ENCODE measurements around the gene ASB8.

The ASB8 gene, protein sequence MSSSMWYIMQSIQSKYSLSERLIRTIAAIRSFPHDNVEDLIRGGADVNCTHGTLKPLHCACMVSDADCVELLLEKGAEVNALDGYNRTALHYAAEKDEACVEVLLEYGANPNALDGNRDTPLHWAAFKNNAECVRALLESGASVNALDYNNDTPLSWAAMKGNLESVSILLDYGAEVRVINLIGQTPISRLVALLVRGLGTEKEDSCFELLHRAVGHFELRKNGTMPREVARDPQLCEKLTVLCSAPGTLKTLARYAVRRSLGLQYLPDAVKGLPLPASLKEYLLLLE

GRCh38 chr12:48157018-48157888, at the start of gene ASB8:
Gene ASB8 (minus strand): TSS chr12:48157515. CDS start chr12:48153496, 4,019 bp downstream.
- DNase-seq = peak; percentile 99

DNA sequence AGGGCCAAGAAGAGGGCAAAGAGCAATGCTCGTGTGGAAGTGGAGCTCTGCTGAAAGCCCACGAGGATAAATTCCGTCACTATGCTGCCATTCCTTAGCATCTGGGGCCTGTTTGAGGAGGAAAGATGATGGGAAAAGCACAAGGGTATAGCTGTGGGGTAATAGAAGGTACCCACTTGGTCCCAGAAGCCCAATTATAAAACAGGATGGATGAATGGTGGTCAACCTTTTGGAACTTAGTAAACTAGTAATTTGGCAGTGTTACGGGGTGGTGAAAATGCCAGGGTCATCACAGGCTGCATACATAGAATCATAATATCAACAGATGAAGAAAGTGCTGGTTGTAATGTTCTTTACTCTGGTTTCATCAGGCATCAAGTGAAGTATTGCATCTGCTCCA, 45.9 kb upstream of the ASB8 start, which contains the start of gene OR10AD1:
TSS of gene OR10AD1 (minus strand) at position 101 of the 400 bp plus-strand sequence. CDS start at position 101, 0 bp downstream.
- DNase-seq = no peak

- DNase-seq = no peak
Measured at GRCh38 chr12:48202766-48203165, 45.5 kb upstream of the ASB8 start.

- DNase-seq = no peak
Measured at GRCh38 chr12:48201516-48201915, 44.2 kb upstream of the ASB8 start.

- no peak for DNase-seq
Measured at GRCh38 chr12:48201091-48201490, 43.8 kb upstream of the ASB8 start.

- DNase-seq = no peak
Measured at GRCh38 chr12:48199774-48200221, 42.5 kb upstream of the ASB8 start.

GRCh38 chr12:48198985-48199384, 41.7 kb upstream of the ASB8 start:
- DNase-seq = no peak

DNA sequence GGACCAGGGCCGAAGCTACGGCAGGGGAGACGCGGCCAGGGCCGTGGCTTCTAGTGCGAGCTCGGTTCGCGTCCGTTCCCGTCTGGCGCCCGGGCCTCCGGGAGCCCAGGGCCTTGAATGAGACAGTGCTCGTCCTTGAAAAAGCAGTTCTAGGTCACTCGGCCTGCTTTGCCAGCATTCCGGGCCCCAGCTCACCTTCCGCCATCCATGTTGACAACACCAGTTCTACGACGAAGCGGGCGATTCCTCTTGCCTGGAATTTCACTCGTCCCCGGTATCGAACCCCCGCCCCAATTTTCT, 41.3 kb upstream of the ASB8 start:
- DNase-seq = peak; percentile 49

DNA sequence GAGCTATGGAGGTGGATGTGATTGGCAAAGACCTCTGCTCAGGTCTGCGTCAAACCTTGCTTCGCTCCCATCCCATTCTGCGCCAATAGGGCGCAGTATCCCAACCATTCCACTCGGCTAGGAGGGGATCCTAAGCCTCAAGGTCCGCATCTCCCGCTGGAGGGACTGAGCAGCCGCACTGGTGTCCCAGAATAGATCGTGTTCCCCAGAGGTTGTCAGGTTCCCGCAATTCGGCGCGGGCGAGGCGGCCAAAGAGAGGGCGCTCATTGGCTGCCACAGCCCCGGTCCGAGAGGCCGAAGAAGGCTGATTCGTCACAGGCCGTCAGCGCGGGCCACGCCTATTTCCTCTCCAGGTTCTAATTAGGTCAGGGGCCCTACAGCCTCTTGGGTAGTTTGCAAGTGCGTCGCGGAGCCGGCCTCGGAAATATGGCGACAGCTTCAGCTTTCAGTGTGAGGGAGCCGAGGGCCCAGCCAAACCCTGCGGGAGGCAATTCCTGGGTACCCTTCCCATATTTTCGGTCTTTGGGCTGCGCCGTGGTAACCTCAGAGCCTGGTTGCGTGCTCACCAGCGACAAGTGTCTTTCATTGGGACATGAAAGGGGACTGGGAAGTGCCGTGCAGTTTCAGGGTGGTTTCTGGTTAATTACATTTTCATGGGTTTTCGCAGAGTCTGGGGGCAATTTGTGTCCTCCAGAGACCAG, 40.8 kb upstream of the ASB8 start:
- peak; percentile 94 for DNase-seq

GRCh38 chr12:48197549-48197970, 40.2 kb upstream of the ASB8 start:
- DNase-seq = no peak

- no peak for DNase-seq
Measured at GRCh38 chr12:48194799-48195201, 37.5 kb upstream of the ASB8 start.

DNA sequence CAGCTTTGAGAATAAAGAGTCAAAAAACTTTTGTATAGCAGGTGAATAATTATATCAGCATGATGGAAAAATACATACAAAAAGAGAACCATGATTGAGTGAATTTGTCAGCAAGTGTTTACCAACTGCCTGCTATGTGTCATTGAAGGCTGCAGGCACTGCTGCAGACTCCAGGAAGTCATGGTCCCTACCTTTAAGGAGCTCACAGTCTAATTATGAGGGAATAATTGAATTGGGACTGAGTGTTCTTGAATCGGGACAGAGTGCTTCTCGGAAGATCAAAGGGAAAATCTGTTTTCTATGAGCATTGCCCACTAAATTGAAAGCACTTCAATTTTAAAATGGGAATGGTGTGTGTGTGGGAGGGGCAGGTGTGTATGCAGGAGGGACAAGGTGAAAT, 36.3 kb upstream of the ASB8 start:
- no peak for DNase-seq

GRCh38 chr12:48192861-48193260, 35.5 kb upstream of the ASB8 start:
- DNase-seq = no peak

- no peak for DNase-seq
Measured at GRCh38 chr12:48191096-48191495, 33.8 kb upstream of the ASB8 start.

GRCh38 chr12:48189331-48190125, 32.2 kb upstream of the ASB8 start:
- DNase-seq = peak; percentile 84

- no peak for DNase-seq
Measured at GRCh38 chr12:48187916-48188695, 30.8 kb upstream of the ASB8 start.

- DNase-seq = no peak
Measured at GRCh38 chr12:48185181-48185919, 28.0 kb upstream of the ASB8 start.

DNA sequence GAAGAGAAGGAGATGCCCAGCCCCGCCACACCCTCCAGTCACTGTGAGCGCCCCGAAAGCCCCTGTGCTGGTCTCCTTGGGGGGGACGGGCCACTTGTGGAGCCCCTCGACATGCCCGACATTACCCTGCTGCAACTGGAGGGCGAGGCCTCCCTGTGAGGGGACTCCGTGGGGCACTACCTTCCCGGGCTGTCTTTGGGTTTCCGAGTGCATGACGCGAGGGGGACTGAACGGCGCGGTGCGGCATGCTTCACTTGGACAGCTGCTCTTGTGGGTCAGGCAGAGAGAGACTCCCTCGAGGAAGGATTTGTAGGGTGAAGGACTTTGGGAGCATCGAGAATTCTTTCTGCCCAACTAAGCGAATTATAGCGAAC, 27.2 kb upstream of the ASB8 start:
- no peak for DNase-seq

DNA sequence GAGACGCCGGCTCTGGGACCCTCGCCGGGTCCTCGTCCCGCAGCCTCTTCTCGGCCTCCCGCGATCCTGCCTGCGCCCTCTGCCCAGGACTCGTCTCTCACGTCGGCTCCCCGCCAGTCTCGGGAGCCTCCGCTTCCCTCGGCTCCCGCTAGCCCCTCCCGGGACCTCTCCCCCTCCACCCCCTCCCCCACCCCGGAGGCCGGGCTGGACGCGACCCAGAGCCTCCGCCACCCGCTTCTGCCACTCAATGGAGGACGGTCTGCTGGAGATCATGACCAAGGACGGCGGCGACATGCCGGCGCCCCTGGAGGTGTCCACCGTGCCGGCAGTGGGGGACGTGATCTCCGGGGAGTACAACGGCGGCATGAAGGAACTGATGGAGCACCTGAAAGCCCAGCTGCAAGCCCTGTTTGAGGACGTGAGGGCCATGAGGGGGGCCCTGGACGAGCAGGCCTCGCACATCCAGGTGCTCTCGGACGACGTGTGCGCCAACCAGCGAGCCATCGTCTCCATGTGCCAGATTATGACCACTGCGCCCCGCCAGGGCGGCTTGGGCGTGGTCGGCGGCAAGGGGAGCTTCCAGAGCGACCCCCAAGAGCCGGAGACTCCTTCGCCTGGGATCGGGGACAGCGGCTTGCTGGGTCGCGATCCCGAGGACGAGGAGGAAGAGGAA, 26.7 kb upstream of the ASB8 start:
- no peak for DNase-seq

DNA sequence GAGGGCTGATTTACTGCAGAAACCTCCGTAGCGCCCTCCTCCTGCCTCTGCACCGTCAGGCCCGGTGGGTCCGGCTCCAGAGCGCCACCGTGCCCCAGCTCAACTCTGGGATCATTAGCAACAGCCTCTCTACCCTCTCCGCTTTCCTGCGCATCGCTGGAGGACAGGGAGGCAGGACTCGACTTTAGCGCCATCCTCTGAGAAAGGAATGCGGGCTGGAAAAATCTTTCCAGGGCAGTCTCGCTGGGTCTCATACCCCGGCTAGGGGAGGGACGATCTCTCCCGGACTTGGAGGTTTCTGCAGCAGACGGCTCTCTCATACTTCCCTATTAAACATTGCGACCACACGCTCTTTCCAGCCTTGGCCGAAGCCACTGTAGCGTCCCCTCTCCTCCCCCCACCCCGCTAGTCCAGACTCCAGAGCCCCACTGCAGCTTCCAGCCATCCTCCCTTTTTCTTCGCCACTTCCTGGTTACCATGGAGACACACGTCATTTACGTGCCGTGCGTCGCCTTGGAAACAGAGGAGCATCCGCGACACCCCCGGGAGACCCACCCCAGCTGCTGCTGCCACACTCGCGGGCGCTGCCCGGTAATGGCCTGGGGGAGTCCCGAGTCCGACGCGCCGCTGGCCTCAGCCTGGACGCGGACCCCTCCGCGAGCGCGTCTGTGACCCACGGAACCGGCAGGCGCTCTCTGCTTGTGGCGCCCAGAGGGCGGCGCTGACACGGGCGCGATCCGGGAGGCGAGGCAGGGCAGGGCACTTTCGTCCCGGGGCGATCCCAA, 26.0 kb upstream of the ASB8 start, which contains the start of gene CCDC184:
TSS of gene CCDC184 (plus strand) at position 554 of the 785 bp plus-strand sequence. CDS start 479 bp downstream, outside the sequence.
- peak; percentile 77 for DNase-seq
